Esophagus mucosa (tissue), 1 donor: ENCODE measurements around the gene IRF9. TPM values are rescaled to one million over a fixed set of nuclear protein-coding genes. Genes with fewer than 3 reads are reported as not detected.

ENCODE experiments used
- ATAC-seq: fragments of 200-7000 bp; cut with Tn5 transposase; one replicate; pipeline ENCODE4 v1.9.1; 2020
- total RNA-seq: library from RNA; stranded (reverse); gene quantifications from one replicate; pipeline ENCODE4 v1.2.4, GENCODE V29; 2023
- donor health status: DM: yes; HTN: yes; CAD: no.

The IRF9 gene
- 44.2 TPM for total RNA-seq

GRCh38 chr14:24160850-24161804 lies at the start of gene IRF9:
IRF9 (plus strand) TSS chr14:24161265; CDS start chr14:24162145, 880 bp downstream.
- peak; percentile 89 for ATAC-seq

GRCh38 chr14:24113379-24113800 lies 47.7 kb upstream of the IRF9 start:
- no peak for ATAC-seq

- ATAC-seq: peak; percentile 59
These were observed 47.1 kb upstream of the IRF9 start for GRCh38 chr14:24113801-24114531.

DNA sequence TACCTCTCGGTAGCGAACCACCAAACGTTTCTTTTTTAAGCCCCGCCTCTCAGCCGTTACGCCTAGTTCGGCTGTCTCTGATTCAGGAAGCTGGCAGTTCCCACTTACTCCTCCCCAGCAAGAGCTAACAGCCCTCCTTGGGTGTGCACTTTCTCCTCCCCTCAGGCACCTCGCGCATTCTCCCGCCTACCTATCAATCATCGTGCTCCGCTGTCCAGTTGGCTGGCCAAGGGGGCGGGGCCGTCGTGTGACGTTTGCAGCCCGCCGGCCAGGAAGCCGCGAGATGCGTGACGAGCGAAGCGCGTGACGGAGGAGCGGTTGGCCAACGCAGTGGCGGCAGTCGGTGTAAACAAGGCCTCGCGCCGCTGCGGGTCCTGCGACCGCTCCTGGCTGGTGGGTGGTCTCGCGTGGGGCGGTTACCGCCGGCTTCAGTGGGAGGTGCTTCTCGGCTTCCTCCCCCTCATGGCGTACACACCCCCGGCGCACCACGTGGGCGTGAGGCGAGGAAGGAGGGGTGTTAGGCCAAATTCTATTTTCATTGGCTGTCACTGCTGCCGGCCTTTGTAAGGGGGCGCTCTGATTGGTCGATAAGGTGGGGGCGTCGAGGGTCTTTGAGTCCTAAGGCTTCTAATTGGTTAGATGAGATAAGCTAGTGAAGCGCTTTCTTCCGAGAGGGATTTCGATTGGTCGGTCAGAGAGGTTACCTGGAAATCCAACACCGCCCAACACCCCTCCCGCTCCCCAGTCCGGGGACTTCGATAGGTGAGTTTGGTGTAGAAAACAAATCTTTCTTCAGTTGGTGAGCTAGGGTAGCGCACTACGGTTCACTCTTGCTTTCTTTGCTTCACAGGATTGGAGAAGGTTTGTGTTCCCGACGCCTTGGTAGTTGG lies 46.3 kb upstream of the IRF9 start, which contains the start of the genes DCAF11 and NRL:
DCAF11 (plus strand) TSS at position 246 of the 890 bp plus-strand sequence. CDS start 818 bp downstream, outside the sequence.
NRL (minus strand) TSS at position 418 of the 890 bp plus-strand sequence. CDS start 32,101 bp downstream, outside the sequence.
- peak; percentile 96 for ATAC-seq

DNA sequence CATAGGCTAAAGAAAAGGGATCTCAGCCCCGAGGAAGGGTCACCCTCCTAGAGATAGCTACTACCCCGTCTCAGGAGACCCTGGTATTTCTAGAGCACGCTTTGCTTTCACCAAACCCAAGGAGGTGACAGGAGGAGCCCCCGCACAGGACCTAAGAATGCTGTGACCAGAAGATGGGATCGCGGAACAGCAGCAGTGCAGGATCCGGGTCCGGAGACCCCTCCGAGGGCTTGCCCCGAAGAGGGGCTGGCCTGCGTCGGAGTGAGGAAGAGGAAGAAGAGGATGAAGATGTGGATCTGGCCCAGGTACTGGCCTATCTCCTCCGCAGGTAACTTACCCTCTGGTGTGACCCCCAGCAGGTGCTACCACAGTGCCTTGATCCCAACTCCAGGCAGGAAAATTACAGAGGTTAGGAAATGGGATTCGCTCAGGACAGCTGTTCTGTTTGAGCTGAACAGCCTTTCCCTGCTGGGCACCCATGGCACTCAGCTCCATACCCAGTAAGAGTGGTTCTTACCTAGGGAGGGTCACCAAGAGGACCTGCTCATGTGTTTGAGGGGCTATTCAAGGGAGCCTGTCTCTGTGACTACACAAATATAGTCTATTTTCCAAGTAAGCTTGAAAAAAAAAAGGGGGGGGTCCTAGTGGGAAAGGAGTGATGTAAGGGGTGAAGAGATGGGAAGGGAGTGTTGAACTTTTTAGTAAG lies 45.5 kb upstream of the IRF9 start:
- no peak for ATAC-seq

- ATAC-seq: no peak
These were observed 44.8 kb upstream of the IRF9 start for GRCh38 chr14:24116128-24116814.

DNA sequence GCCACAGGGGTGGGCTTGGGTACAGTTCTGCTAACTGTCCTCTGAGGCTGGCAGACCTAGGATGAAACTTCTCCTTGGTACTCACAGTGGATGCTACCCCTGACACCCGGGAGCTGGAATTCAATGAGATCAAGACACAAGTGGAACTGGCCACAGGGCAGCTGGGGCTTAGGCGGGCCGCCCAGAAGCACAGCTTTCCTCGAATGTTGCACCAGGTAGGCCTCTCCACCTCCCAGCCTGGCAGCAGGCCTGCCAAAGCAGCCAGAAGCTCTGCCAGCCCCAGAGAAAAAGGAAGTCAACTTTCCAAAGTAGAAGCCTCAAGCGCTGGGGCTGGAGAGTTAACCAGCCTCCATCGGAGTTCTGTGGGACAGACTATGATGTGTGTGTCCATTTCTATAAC lies 43.9 kb upstream of the IRF9 start:
- no peak for ATAC-seq

DNA sequence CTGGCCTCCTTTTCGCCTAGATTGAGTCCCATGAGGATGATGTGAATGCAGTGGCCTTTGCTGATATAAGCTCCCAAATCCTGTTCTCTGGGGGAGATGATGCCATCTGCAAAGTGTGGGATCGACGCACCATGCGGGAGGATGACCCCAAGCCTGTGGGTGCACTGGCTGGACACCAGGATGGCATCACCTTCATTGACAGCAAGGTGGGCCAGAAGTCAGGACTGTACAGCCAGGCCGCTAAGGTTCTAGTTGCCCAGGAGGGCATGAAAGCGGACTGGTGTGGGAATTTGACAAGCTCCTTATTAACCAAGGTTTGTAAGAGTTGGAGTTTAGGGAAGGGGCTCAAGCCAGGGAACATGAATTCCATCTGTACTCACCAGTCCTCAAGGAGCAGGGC lies 41.4 kb upstream of the IRF9 start:
- no peak for ATAC-seq

GRCh38 chr14:24121210-24121609 lies 39.9 kb upstream of the IRF9 start:
- ATAC-seq: no peak

DNA sequence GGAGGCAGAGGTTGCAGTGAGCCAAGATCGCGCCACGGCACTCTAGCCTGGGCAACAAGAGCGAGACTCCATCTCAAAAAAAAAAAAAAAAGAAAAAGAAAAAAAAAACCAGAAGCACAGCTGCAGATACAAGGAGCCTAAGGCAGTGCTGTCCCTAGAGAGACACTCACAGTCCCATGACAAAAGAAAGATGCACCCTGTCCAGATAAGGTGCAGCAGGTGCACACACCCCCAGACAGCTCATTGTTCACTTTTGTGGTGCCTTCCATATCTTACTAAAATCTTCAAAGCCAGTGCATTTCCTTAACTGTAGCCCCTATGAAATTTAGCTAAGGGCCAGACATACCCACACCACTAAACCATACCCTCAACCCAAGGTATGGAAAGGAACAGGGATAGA lies 38.6 kb upstream of the IRF9 start:
- ATAC-seq: no peak

- no peak for ATAC-seq
These were observed 38.2 kb upstream of the IRF9 start for GRCh38 chr14:24122898-24123297.

DNA sequence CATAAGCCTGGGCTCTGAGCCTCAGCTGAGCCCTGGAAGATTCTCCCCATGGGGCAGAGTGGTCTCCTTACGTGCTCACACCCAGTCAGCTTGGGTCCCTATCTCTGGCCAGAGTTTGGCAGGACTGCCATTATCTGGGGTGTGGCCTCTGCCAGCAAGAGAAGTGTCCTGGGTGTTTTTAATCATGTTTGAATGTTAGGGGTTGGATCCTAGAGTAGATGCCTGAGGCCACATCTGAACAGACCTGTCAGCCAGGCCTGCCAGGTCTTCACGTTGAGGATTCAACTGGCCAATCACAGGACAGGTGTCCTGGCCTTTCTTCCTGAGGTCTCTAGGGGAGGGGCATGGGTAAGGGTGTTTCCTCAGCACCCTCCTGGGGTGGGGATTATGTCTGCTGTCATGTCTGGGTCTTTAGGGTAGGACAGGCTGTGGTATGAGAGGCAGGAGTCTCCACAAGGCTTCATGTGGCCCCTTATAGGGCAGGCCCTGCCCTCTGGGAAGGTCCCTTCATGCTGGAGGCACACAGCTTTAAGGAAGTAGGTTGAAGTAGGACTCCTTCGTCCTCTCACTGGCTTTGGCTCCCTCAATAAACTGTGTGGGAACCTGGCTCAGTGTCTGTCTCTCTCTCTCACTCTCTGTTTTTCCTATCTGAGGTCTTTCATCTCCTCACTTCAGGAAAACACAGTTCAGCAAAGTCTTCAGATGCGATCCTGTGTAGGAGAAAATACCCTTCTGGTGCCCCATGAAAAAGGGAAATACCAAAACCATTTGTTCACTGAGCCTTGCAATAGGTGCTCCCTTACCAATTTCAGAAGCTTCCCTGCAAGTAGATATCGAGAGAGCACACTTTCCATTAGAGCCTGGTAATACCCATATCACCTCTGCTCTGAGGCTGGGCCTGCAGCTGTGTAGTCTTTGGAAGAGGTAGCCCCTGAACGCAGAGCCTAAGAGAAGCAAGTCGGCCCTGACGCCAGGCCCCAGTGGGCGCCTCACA lies 37.3 kb upstream of the IRF9 start:
- peak; percentile 20 for ATAC-seq

GRCh38 chr14:24126939-24127338 lies 34.1 kb upstream of the IRF9 start:
- ATAC-seq: no peak

DNA sequence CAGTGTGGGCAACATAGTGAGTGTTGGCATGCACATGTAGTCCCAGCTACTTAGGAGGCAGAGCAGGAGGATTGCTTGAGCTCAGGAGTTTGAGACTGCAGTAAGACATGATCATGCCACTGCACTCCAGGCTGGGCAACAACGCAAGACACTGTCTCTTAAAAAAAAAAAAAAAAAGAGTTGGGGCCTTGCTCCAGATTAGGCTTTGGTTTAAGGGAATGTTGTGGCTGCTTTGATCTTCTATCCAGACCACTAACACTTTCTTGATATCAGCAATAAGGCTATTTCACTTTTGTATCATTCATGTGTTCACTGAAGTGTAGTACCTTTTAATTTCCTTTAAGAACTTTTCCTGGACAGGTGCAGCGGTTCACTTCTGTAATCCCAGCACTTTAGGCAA lies 33.4 kb upstream of the IRF9 start:
- no peak for ATAC-seq

GRCh38 chr14:24129410-24129998 lies 31.6 kb upstream of the IRF9 start:
- no peak for ATAC-seq

- ATAC-seq: no peak
These were observed 30.7 kb upstream of the IRF9 start, which contains the start of gene FITM1 for GRCh38 chr14:24130380-24130716. FITM1 (plus strand) TSS chr14:24130659; CDS start chr14:24131564, 905 bp downstream.

DNA sequence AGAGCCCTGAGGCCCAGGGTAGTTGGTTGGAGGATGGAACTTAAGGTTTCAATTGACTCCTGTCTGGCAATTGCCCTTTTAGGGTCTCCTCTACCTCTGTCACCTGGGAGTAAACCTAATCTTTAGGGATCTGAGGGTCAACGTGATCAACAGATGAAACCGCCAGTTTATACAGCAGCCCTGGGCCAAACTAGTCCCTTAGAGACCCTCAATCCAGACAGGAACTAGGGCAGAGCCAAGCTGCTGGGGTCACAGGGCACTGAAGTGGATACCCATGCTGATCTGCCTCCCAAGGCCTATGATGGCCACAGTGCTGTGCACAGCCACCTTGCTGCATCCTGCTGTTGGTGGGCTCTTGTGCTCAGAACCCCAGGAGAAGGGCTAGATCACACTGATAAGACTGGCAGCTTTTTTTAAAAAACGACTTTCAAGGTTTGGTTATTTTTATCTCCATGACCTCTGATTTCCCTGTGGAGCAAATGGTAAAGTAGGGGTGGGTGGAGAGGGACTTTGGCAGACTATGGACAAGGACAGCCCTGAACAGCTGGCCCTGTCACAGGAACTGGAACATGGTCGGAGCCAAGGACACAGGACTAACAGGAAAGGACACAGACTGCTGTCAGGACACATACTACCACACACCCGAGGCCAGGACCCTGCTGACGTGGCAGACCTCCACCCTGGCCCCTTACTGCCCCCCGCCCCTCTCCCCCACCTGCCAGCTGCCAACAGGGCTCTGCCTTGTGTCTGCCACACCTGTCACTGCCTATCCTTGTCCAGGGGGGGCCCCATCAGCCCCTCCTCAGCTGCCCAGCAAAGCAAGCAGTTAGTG lies 30.1 kb upstream of the IRF9 start:
- ATAC-seq: no peak

DNA sequence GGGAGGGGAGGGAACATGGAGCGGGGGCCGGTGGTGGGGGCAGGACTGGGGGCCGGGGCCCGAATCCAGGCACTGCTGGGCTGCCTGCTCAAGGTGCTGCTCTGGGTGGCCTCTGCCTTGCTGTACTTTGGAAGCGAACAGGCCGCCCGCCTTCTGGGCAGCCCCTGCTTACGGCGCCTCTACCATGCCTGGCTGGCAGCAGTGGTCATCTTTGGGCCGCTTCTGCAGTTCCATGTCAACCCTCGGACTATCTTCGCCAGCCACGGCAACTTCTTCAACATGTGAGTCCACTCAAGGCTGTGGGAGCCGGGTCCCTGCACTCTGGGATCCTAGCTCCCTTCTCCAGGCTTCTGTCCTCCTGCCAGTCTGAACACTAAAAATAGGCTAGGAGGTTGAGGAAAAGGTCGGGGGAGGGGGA lies 29.5 kb upstream of the IRF9 start:
- no peak for ATAC-seq
